ENCODE data around the gene HDAC7. TPM values are rescaled to one million over a fixed set of nuclear protein-coding genes. Genes with fewer than 3 reads are reported as not detected.

Gene HDAC7
- total RNA-seq, 4 donors from 2014 or later = 9.8 to 80.9 (median 36.8) TPM

- Histone ChIP-seq H3K36me3 (no peaks in the 10 kb centered on the region), H3K27me3 (no peaks in the 10 kb centered on the region), H3K4me3 (no peak overlapping the region), H3K9me3 (no peaks in the 10 kb centered on the region), H3K27ac (peak overlapping the region; percentile 62 to 98 (median 96)), H3K4me1 (peaks cover 12 to 95% (median 58%) of the 10 kb centered on the region in 4 donors)
- no peak for TF ChIP-seq POLR2A (IDR thresholded peaks at IDR 0.05)
- TF ChIP-seq, protein P1, sequence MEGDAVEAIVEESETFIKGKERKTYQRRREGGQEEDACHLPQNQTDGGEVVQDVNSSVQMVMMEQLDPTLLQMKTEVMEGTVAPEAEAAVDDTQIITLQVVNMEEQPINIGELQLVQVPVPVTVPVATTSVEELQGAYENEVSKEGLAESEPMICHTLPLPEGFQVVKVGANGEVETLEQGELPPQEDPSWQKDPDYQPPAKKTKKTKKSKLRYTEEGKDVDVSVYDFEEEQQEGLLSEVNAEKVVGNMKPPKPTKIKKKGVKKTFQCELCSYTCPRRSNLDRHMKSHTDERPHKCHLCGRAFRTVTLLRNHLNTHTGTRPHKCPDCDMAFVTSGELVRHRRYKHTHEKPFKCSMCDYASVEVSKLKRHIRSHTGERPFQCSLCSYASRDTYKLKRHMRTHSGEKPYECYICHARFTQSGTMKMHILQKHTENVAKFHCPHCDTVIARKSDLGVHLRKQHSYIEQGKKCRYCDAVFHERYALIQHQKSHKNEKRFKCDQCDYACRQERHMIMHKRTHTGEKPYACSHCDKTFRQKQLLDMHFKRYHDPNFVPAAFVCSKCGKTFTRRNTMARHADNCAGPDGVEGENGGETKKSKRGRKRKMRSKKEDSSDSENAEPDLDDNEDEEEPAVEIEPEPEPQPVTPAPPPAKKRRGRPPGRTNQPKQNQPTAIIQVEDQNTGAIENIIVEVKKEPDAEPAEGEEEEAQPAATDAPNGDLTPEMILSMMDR (IDR thresholded peaks at IDR 0.05) = no peak
- DNase-seq = no peak
These were observed 12.4 kb downstream of the HDAC7 start for GRCh38 chr12:47807338-47807737.

DNA sequence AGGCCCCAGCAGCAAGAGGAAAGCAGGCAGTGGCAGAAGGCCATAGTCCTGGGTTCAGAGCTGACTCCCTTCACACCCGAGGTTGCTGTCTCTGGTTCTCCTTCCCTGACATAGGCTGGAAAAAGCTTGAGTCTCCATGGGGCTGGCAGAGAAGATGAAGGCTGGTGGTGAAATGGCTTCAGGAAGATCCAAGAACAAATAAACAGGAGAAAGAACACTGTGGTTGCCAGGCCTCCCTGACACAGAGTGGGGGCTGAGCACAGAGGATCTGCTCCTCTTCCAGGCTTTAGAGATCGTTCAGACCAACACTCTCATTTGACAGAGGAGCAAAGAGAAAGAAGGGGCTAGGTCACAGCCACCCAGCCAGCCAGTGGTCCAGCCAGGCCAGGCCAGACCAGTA lies 14.3 kb downstream of the HDAC7 start:
- no peak for TF ChIP-seq POLR2A (IDR thresholded peaks at IDR 0.05)
- TF ChIP-seq, protein P1 (IDR thresholded peaks at IDR 0.05) = no peak
- Histone ChIP-seq H3K36me3 (no peaks in the 10 kb centered on the region), H3K27me3 (no peaks in the 10 kb centered on the region), H3K4me3 (no peak overlapping the region), H3K4me1 (peaks cover 3 to 97% (median 45%) of the 10 kb centered on the region in 4 donors), H3K9me3 (no peaks in the 10 kb centered on the region), H3K27ac (peak overlapping the region in 3 of 4 donors; percentile 4 to 61 (median 40))
- DNase-seq = no peak

- no peaks in the 10 kb centered on the region for H3K36me3 ChIP-seq
- no peak overlapping the region for H3K4me3 ChIP-seq
- peak overlapping the region in 3 of 4 donors; percentile 42 to 59 (median 52) for H3K27ac ChIP-seq
- TF ChIP-seq, protein P1 (IDR thresholded peaks at IDR 0.05) = no peak
- no peak for TF ChIP-seq POLR2A (IDR thresholded peaks at IDR 0.05)
- peaks cover 3 to 97% (median 32%) of the 10 kb centered on the region in 4 donors for H3K4me1 ChIP-seq
- H3K27me3 ChIP-seq = no peaks in the 10 kb centered on the region
- DNase-seq = no peak
- H3K9me3 ChIP-seq = no peaks in the 10 kb centered on the region
These were observed 15.5 kb downstream of the HDAC7 start for GRCh38 chr12:47804171-47804570.

DNA sequence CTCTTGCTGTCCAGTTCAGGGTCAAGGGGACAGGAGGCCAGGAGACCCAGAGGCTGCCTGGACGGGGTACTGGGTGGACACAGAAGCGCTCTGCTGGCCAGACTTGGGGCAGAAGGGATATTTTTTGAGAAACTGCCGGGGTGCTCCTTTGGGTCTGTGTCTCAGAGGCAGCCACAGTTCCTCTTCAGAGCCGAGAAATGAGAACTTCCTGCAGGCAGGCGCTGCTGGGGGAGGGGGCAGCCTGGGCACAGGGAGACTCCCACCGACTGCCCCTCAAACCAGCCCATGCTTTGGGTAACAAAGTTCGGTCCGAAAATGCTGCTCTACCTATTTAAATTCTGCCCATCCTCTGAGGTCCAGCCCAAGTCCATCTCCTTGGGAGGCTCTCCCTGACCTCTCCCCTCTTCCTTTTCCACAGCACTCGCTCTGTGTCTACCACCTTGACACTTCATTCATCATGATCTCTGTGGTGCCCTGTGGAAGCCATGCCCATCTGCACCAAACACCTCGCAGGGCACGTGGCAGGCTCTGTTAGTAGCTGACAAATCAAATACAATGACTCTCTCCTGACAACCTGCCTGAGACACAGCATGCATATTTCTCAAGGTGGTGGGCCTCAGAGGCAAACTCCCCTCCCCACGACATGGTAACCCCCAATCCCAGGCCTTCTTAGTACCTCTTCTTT lies 16.4 kb downstream of the HDAC7 start:
- Histone ChIP-seq H3K36me3 (no peaks in the 10 kb centered on the region), H3K27me3 (no peaks in the 10 kb centered on the region), H3K4me1 (peaks cover 0 to 95% (median 25%) of the 10 kb centered on the region in 4 donors), H3K27ac (peak overlapping the region in 3 of 4 donors; percentile 42 to 59 (median 52)), H3K9me3 (no peaks in the 10 kb centered on the region), H3K4me3 (no peak overlapping the region)
- TF ChIP-seq, protein P1 (IDR thresholded peaks at IDR 0.05) = no peak
- DNase-seq = peak in 1 of 3 donors; percentile 47

DNA sequence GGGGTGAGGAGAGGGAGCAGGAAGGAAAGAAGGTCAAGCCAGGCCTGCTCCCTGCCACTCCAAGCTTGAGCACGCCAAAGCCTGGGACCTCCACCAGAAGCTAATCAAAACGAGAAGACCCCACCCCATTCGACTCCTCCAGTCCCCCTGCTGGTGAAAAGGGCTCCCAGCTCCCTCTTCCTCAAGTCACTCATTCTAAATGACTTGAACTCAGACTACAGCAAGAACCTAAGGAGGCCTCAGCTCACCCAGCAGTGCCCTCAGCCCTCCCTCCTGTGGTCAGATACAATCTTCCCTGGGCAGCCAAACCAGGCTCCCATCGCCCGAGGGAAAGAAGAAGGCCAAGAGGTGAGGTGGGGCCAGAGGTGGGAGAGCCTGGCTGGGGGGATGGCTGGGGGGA lies 17.4 kb downstream of the HDAC7 start:
- H3K4me3 ChIP-seq = no peak overlapping the region

More for the DNA sequence above, 17.4 kb downstream of the HDAC7 start:
- no peaks in the 10 kb centered on the region for H3K9me3 ChIP-seq
- TF ChIP-seq, protein P1 (IDR thresholded peaks at IDR 0.05) = peak in 2 of 6 experiments; percentile 8 to 12
- TF ChIP-seq POLR2A (IDR thresholded peaks at IDR 0.05) = no peak
- peak overlapping the region in 3 of 4 donors; percentile 42 to 59 (median 52) for H3K27ac ChIP-seq
- peaks cover 0 to 85% (median 21%) of the 10 kb centered on the region in 4 donors for H3K4me1 ChIP-seq
- no peak for DNase-seq
- H3K27me3 ChIP-seq = no peaks in the 10 kb centered on the region
- H3K36me3 ChIP-seq = peaks cover 0 to 5% (median 0%) of the 10 kb centered on the region in 3 donors
